Measurements from ENCODE around the gene CLTC. TPM values are rescaled to one million over a fixed set of nuclear protein-coding genes. Genes with fewer than 3 reads are reported as not detected.
A peak's percentile ranks its signal among the peaks of the same experiment; 100 is the strongest.

Gene CLTC
- polyA plus RNA-seq, 1 of the 3 experiments (the other 2 are of a cell fraction) = 160 TPM

- Histone ChIP-seq H4K20me1 (ENCODE audit: insufficient read depth) (peaks cover 8% of the 10 kb centered on the region), H3K27ac (ENCODE audit: low read depth in 2 of 2, low read length in 1 of 2) (peak overlapping the region in 1 of 2 experiments; percentile 31; a peak in 2 of 4 replicates), H3K4me1 (ENCODE audit: control insufficient read depth in 1 of 2, insufficient read depth in 2 of 2, low read depth in 1 of 2, low read length in 1 of 2) (peaks cover 3 to 9% of the 10 kb centered on the region in 2 experiments), H3K4me3 (ENCODE audit: low read depth in 2 of 2, low read length in 1 of 2) (no peak overlapping the region), H3K36me3 (replicated peaks in 1 of 2; ENCODE audit: control insufficient read depth in 1 of 2, insufficient read depth in 2 of 2, low read length in 1 of 2) (peaks cover 99 to 100% of the 10 kb centered on the region in 2 experiments), H3K9me3 (no peaks in the 10 kb centered on the region), H3K9me2 (no peaks in the 10 kb centered on the region), H3K79me2 (ENCODE audit: insufficient read depth) (peaks cover 85% of the 10 kb centered on the region), H2AFZ (ENCODE audit: low read depth) (no peak overlapping the region), H3K27me3 (ENCODE audit: insufficient read depth) (no peaks in the 10 kb centered on the region), H3K9ac (no peak overlapping the region), H3K4me2 (no peak overlapping the region), H3F3A (replicated peaks; ENCODE audit: insufficient read depth) (peaks cover 41% of the 10 kb centered on the region)
- TF ChIP-seq ZBTB33 (IDR thresholded peaks at IDR 0.05; ENCODE audit: borderline replicate concordance, low read depth) (no peak), USF1 (IDR thresholded peaks at IDR 0.05; ENCODE audit: borderline replicate concordance, low read depth) (no peak), TCF12 (IDR thresholded peaks at IDR 0.05) (no peak), CTCF (IDR thresholded peaks at IDR 0.05) (no peak), RXRA (IDR thresholded peaks at IDR 0.05; ENCODE audit: borderline replicate concordance, low read depth) (no peak), RFX5 (IDR thresholded peaks at IDR 0.05; ENCODE audit: low read length) (no peak), CHD2 (IDR thresholded peaks at IDR 0.05; ENCODE audit: low read length, partially characterized antibody) (peak; percentile 10), SMC3 (IDR thresholded peaks at IDR 0.05; ENCODE audit: low read depth, low read length) (no peak), PBX3 (IDR thresholded peaks at IDR 0.05) (no peak)
- DNase-seq = no peak
- CTCF ChIA-PET = interaction anchor here (1.1 kb wide), 1 partner anchor 10 kb away, joined by 4 read pairs; no protein-coding TSS in a partner anchor
- WGBS (ENCODE audit: low lambda C conversion rate) = 95% methylated on average over 7 of the region's 7 CpGs
- POLR2A ChIA-PET = interaction anchor here (0.8 kb wide), 1 partner anchor 57 kb away, joined by 3 read pairs; the partner anchor contains the start of gene CLTC
Measured at GRCh38 chr17:59676716-59677115, 57.0 kb downstream of the CLTC start.

- no peak for TF ChIP-seq USF1 (IDR thresholded peaks at IDR 0.05; ENCODE audit: borderline replicate concordance, low read depth)
- TF ChIP-seq MEF2A (IDR thresholded peaks at IDR 0.05; ENCODE audit: borderline replicate concordance, low read depth) = no peak
- no peaks in the 10 kb centered on the region for H3K9me3 ChIP-seq
- H3K79me2 ChIP-seq (ENCODE audit: insufficient read depth) = peaks cover 85% of the 10 kb centered on the region
- WGBS (ENCODE audit: low lambda C conversion rate) = 49% methylated on average over 2 of the region's 2 CpGs
- POLR2A ChIA-PET = interaction anchor here (1.7 kb wide), 1 partner anchor 8 kb away, joined by 3 read pairs; no protein-coding TSS in a partner anchor
- no peak for DNase-seq
- H3K9me2 ChIP-seq = no peaks in the 10 kb centered on the region
- peak overlapping the region in 1 of 2 experiments; percentile 3; a peak in 1 of 4 replicates for H3K27ac ChIP-seq (ENCODE audit: low read depth in 2 of 2, low read length in 1 of 2)
- no peaks in the 10 kb centered on the region for H4K20me1 ChIP-seq (ENCODE audit: insufficient read depth)
- peaks cover 100% of the 10 kb centered on the region in 2 experiments for H3K36me3 ChIP-seq (replicated peaks in 1 of 2; ENCODE audit: control insufficient read depth in 1 of 2, insufficient read depth in 2 of 2, low read length in 1 of 2)
- H3K4me1 ChIP-seq (ENCODE audit: control insufficient read depth in 1 of 2, insufficient read depth in 2 of 2, low read depth in 1 of 2, low read length in 1 of 2) = peaks cover 3 to 8% of the 10 kb centered on the region in 2 experiments
- CTCF ChIA-PET = interaction anchor here (0.7 kb wide), 1 partner anchor 9 kb away, joined by 3 read pairs; no protein-coding TSS in a partner anchor
- H3K4me3 ChIP-seq (ENCODE audit: low read depth in 2 of 2, low read length in 1 of 2) = no peak overlapping the region
- no peak overlapping the region for H3K9ac ChIP-seq
- H3K27me3 ChIP-seq (ENCODE audit: insufficient read depth) = no peaks in the 10 kb centered on the region
- no peak overlapping the region for H3K4me2 ChIP-seq
- H3F3A ChIP-seq (replicated peaks; ENCODE audit: insufficient read depth) = peaks cover 58% of the 10 kb centered on the region
- H2AFZ ChIP-seq (ENCODE audit: low read depth) = no peak overlapping the region
Measured at GRCh38 chr17:59678918-59679317, 59.2 kb downstream of the CLTC start.

All from SK-N-SH (cell line).